GM19397 (cell line): ENCODE measurements around the gene SETDB2.
A peak's percentile ranks its signal among the peaks of the same experiment; 100 is the strongest.

ENCODE experiments used
- ATAC-seq: cut with Tn5 transposase; IDR thresholded peaks from one replicate; pipeline ENCODE4 v1.9.1; 2021; ENCODE audit warnings: mild to moderate bottlenecking, moderate library complexity; ENCODE audit not compliant: unreplicated experiment

Gene SETDB2

GRCh38 chr13:49429121-49429520 lies 15.0 kb upstream of the SETDB2 start:
- no peak for ATAC-seq

- no peak for ATAC-seq
These were observed 8.1 kb upstream of the SETDB2 start for GRCh38 chr13:49435992-49436391.

GRCh38 chr13:49436890-49437289 lies 7.2 kb upstream of the SETDB2 start:
- ATAC-seq: no peak

GRCh38 chr13:49437705-49438104 lies 6.4 kb upstream of the SETDB2 start:
- no peak for ATAC-seq

- ATAC-seq: no peak
These were observed 4.5 kb upstream of the SETDB2 start for GRCh38 chr13:49439609-49440008.

GRCh38 chr13:49441312-49441711 lies 2.8 kb upstream of the SETDB2 start:
- ATAC-seq: no peak

GRCh38 chr13:49441846-49442245 lies 2.2 kb upstream of the SETDB2 start:
- no peak for ATAC-seq

GRCh38 chr13:49443357-49443703 lies 744 bp upstream of the SETDB2 start:
- no peak for ATAC-seq

- ATAC-seq: peak; percentile 3
These were observed 686 bp downstream of the SETDB2 start for GRCh38 chr13:49444524-49445395.

- no peak for ATAC-seq
These were observed 2.4 kb downstream of the SETDB2 start for GRCh38 chr13:49446473-49446872.

GRCh38 chr13:49448753-49449152 lies 4.7 kb downstream of the SETDB2 start:
- ATAC-seq: no peak

- ATAC-seq: no peak
These were observed 6.2 kb downstream of the SETDB2 start for GRCh38 chr13:49450105-49450819.

GRCh38 chr13:49452725-49453457 lies 8.8 kb downstream of the SETDB2 start:
- ATAC-seq: no peak

- ATAC-seq: no peak
These were observed 9.4 kb downstream of the SETDB2 start for GRCh38 chr13:49453465-49453864.

GRCh38 chr13:49454388-49455006 lies 10.4 kb downstream of the SETDB2 start:
- peak; percentile 82 for ATAC-seq

- ATAC-seq: no peak
These were observed 10.9 kb downstream of the SETDB2 start for GRCh38 chr13:49455007-49455398.

- ATAC-seq: no peak
These were observed 12.1 kb downstream of the SETDB2 start for GRCh38 chr13:49456156-49456555.

- no peak for ATAC-seq
These were observed 13.1 kb downstream of the SETDB2 start for GRCh38 chr13:49457221-49457620.

- no peak for ATAC-seq
These were observed 15.5 kb downstream of the SETDB2 start for GRCh38 chr13:49459580-49459979.

- no peak for ATAC-seq
These were observed 20.0 kb downstream of the SETDB2 start for GRCh38 chr13:49464085-49464484.

GRCh38 chr13:49464621-49465325 lies 20.7 kb downstream of the SETDB2 start:
- no peak for ATAC-seq
